GM12878 (cell line): Measurements from ENCODE around the gene DLX6.

Experiments
- CTCF ChIP-seq, 3 experiments: IDR thresholded peaks in 2 of 3; conservative IDR thresholded peaks in 1 of 3; 2 replicates each; pipeline ENCODE4 v1.5.1; 2011; ENCODE audit warnings: low read depth in 3 of 3, low read length in 3 of 3, mild to moderate bottlenecking in 3 of 3, control low read depth in 2 of 3, moderate library complexity in 2 of 3, inconsistent platforms in 1 of 3, mixed read lengths in 1 of 3; ENCODE audit not compliant: control insufficient read depth in 2 of 3, insufficient read depth in 1 of 3; ENCODE audit errors: extremely low read depth in 1 of 3
- NFIC ChIP-seq: IDR thresholded peaks from 2 replicates; pipeline ENCODE4 v1.6.1; 2012; ENCODE audit warnings: low read depth, mild to moderate bottlenecking, inconsistent platforms, low read length, moderate library complexity
- POLR2AphosphoS5 ChIP-seq: IDR thresholded peaks from 2 replicates; pipeline ENCODE4 v1.6.1; 2011; ENCODE audit warnings: mild to moderate bottlenecking, low read length, inconsistent platforms
- RFX5 ChIP-seq: IDR thresholded peaks from 2 replicates; pipeline ENCODE4 v1.6.1; 2011; ENCODE audit warnings: low read depth, low read length, improper control_type of control experiment
- ZBTB4 ChIP-seq: fragments of 450-650 bp; formaldehyde crosslinking; IDR thresholded peaks from 2 replicates; pipeline ENCODE4 v1.4.0; 2022; ENCODE audit warnings: mild to moderate bottlenecking, moderate library complexity
- TF ChIP-seq, protein P1 (sequence below): IDR thresholded peaks from 2 replicates; pipeline ENCODE4 v1.6.1; 2012; ENCODE audit warnings: low read length, inconsistent platforms

GRCh38 chr7:97013134-97013844, 7.9 kb downstream of the DLX6 start:
- no peak for TF ChIP-seq NFIC
- no peak for TF ChIP-seq CTCF (IDR thresholded peaks at IDR 0.05 in 2 of 3, conservative IDR thresholded peaks at IDR 0.05 in 1 of 3; ENCODE audit: control insufficient read depth in 2 of 3, extremely low read depth in 1 of 3, insufficient read depth in 1 of 3, low read depth in 3 of 3, low read length in 3 of 3)
- TF ChIP-seq POLR2AphosphoS5 = no peak
- TF ChIP-seq, protein P1, sequence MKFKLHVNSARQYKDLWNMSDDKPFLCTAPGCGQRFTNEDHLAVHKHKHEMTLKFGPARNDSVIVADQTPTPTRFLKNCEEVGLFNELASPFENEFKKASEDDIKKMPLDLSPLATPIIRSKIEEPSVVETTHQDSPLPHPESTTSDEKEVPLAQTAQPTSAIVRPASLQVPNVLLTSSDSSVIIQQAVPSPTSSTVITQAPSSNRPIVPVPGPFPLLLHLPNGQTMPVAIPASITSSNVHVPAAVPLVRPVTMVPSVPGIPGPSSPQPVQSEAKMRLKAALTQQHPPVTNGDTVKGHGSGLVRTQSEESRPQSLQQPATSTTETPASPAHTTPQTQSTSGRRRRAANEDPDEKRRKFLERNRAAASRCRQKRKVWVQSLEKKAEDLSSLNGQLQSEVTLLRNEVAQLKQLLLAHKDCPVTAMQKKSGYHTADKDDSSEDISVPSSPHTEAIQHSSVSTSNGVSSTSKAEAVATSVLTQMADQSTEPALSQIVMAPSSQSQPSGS = no peak
- TF ChIP-seq RFX5 = no peak
- TF ChIP-seq ZBTB4 = no peak
